Chondrocyte (in vitro differentiated cells): ENCODE results near the gene DFFB. TPM values are rescaled to one million over a fixed set of nuclear protein-coding genes. Genes with fewer than 3 reads are reported as not detected.

Experiments
- DNase-seq: peaks from one replicate; pipeline ENCODE4 v3.0.0; 2021; ENCODE audit warnings: mixed read lengths, low spot score
- H3K27ac Mint-ChIP-seq: one replicate; pipeline ENCODE4 v1.8.0; 2021; ENCODE audit warnings: mild to moderate bottlenecking, moderate library complexity, mixed read lengths; ENCODE audit not compliant: unreplicated experiment
- H3K27me3 Mint-ChIP-seq: 2 replicates; pipeline ENCODE4 v1.8.0; 2021; ENCODE audit warnings: low read depth, mixed read lengths
- H3K36me3 Mint-ChIP-seq: 2 replicates; pipeline ENCODE4 v1.8.0; 2021; ENCODE audit warnings: low read depth, mixed read lengths
- H3K4me1 Mint-ChIP-seq: 2 replicates; pipeline ENCODE4 v1.8.0; 2021; ENCODE audit warnings: low read depth, mild to moderate bottlenecking, mixed read lengths
- H3K4me3 Mint-ChIP-seq: one replicate; pipeline ENCODE4 v1.8.0; 2021; ENCODE audit warnings: mild to moderate bottlenecking, moderate library complexity, mixed read lengths; ENCODE audit not compliant: unreplicated experiment
- H3K9me3 Mint-ChIP-seq: 2 replicates; pipeline ENCODE4 v1.8.0; 2021; ENCODE audit warnings: low read depth, mixed read lengths
- CTCF ChIP-seq: fragments of 200-600 bp; sonication (generic); IDR thresholded peaks from 2 replicates; pipeline ENCODE4 v1.5.0; 2021; ENCODE audit warnings: antibody characterized with exemption, mild to moderate bottlenecking, moderate library complexity
- total RNA-seq: library from RNA; stranded (reverse); gene quantifications from 3 replicates; pipeline ENCODE4 v1.2.1, GENCODE V29; 2021

DFFB gene
- total RNA-seq, 1 donor from 2014 or later = 8.2 TPM

GRCh38 chr1:3931007-3931912 lies 74.0 kb downstream of the DFFB start:
- Mint-ChIP-seq H3K27ac (no peak overlapping the region), H3K27me3 (peaks cover 23% of the 10 kb centered on the region), H3K36me3 (no peaks in the 10 kb centered on the region), H3K4me3 (no peak overlapping the region), H3K4me1 (no peaks in the 10 kb centered on the region), H3K9me3 (peaks cover 10% of the 10 kb centered on the region)
- DNase-seq = peak; percentile 66
- TF ChIP-seq CTCF = no peak

GRCh38 chr1:3932156-3932919 lies 75.1 kb downstream of the DFFB start:
- no peak for TF ChIP-seq CTCF
- Mint-ChIP-seq H3K36me3 (no peaks in the 10 kb centered on the region), H3K27ac (no peak overlapping the region), H3K4me3 (no peak overlapping the region), H3K9me3 (peaks cover 16% of the 10 kb centered on the region), H3K4me1 (no peaks in the 10 kb centered on the region), H3K27me3 (peaks cover 15% of the 10 kb centered on the region)
- peak; percentile 60 for DNase-seq

Other genes starting within 250 kb of the DFFB start
- gene MEGF6, start 246.0 kb upstream of the DFFB start, total RNA-seq = 185 to 332 TPM (median 328 TPM) in 3 replicates
- gene TPRG1L, start 232.5 kb upstream of the DFFB start, total RNA-seq = 52.5 to 53.7 TPM (median 53.6 TPM) in 3 replicates
- 12.6 to 17.6 TPM (median 15.5 TPM) in 3 replicates for gene WRAP73, start 207.4 kb upstream of the DFFB start, total RNA-seq
- gene TP73, start 205.0 kb upstream of the DFFB start, total RNA-seq = 0.05 to 0.58 TPM in 2 of 3 replicates, not detected in the other
- gene CCDC27, start 105.0 kb upstream of the DFFB start, total RNA-seq = not detected in 3 replicates
- 0.72 to 1.00 TPM in 2 of 3 replicates, not detected in the other for gene SMIM1, start 84.7 kb upstream of the DFFB start, total RNA-seq
- gene LRRC47, start 61.0 kb upstream of the DFFB start, total RNA-seq = 44.0 to 45.8 TPM (median 45.7 TPM) in 3 replicates
- 37.4 to 40.6 TPM (median 37.6 TPM) in 3 replicates for gene CEP104, start 265 bp upstream of the DFFB start, total RNA-seq
- 25.0 to 25.7 TPM (median 25.3 TPM) in 3 replicates for gene C1orf174, start 42.8 kb downstream of the DFFB start, total RNA-seq